Spleen (tissue), 11 donors: Measurements from ENCODE around the gene AKAP9. TPM values are rescaled to one million over a fixed set of nuclear protein-coding genes. Genes with fewer than 3 reads are reported as not detected.

Experiments
- DNase-seq: peaks from one replicate; pipeline ENCODE4 v3.0.0-alpha.2; 2020
- H3K27ac ChIP-seq, 8 donors: fragments of 200-600 bp; sonication (generic) in 7 of 8; 1 replicate in 4 of 8; 2 replicates in 4 of 8; pipeline versions ENCODE4 v1.5.0 to v1.8.0; 2016 to 2021; ENCODE audit warnings: inconsistent platforms in 4 of 8, mild to moderate bottlenecking in 4 of 8, moderate library complexity in 1 of 8
- H3K27me3 ChIP-seq, 7 donors: fragments of 200-600 bp; sonication (generic) in 6 of 7; replicated peaks in 1 of 7; 1 replicate in 4 of 7; 2 replicates in 3 of 7; pipeline versions ENCODE4 v1.5.0 to v1.8.0; 2016 to 2021; ENCODE audit warnings: inconsistent platforms in 3 of 7, mild to moderate bottlenecking in 1 of 7
- H3K36me3 ChIP-seq, 6 donors: fragments of 200-600 bp; sonication (generic) in 5 of 6; 1 replicate in 4 of 6; 2 replicates in 2 of 6; pipeline versions ENCODE4 v1.5.0 to v1.8.0; 2016 to 2021; ENCODE audit warnings: inconsistent platforms in 2 of 6
- H3K4me1 ChIP-seq, 6 donors: fragments of 200-600 bp; sonication (generic) in 5 of 6; 1 replicate in 3 of 6; 2 replicates in 3 of 6; pipeline versions ENCODE4 v1.5.0 to v1.8.0; 2016 to 2021; ENCODE audit warnings: inconsistent platforms in 3 of 6
- H3K4me3 ChIP-seq, 8 donors: fragments of 200-600 bp; sonication (generic) in 7 of 8; 1 replicate in 4 of 8; 2 replicates in 4 of 8; pipeline versions ENCODE4 v1.5.0 to v1.8.0; 2016 to 2021; ENCODE audit warnings: inconsistent platforms in 4 of 8, mild to moderate bottlenecking in 4 of 8, moderate library complexity in 2 of 8
- H3K9me3 ChIP-seq, 8 donors: fragments of 200-600 bp; sonication (generic) in 7 of 8; 1 replicate in 4 of 8; 2 replicates in 4 of 8; pipeline versions ENCODE4 v1.5.0 to v1.8.0; 2016 to 2021; ENCODE audit warnings: inconsistent platforms in 4 of 8
- CTCF ChIP-seq, 11 experiments: fragments of 200-600 bp in 7 of 11; fragments of 450-650 bp in 4 of 11; sonication (generic) in 4 of 11; IDR thresholded peaks in 8 of 11; conservative IDR thresholded peaks in 3 of 11; 1 replicate in 7 of 11; 2 replicates in 4 of 11; pipeline versions ENCODE4 v1.4.0 to v1.8.0; 2016 to 2021; ENCODE audit warnings: antibody characterized with exemption in 11 of 11, inconsistent platforms in 4 of 11, mild to moderate bottlenecking in 1 of 11
- POLR2A ChIP-seq, 3 donors: fragments of 450-650 bp; IDR thresholded peaks; one replicate each; pipeline ENCODE4 v1.5.1; 2017; ENCODE audit warnings: antibody characterized with exemption in 3 of 3, mild to moderate bottlenecking in 1 of 3
- POLR2AphosphoS5 ChIP-seq, 3 donors: sonication (generic); formaldehyde crosslinking; IDR thresholded peaks; one replicate each; pipeline ENCODE4 v1.5.1; 2017; ENCODE audit warnings: antibody characterized with exemption in 3 of 3
- WGBS, 5 donors: extraction: QIAGEN DNeasy Blood & Tissue Kit in 3 of 5; methylation state at CpG; one replicate each; pipeline versions ENCODE4 v1.1.5 to v1.1.7; 2013 to 2018; 5-methylcytosine and 5-hydroxymethylcytosine counted together
- intact Hi-C: fragments of 100-400 bp; cut with DNase I; formaldehyde crosslinking; loops from one replicate; pipeline ENCODE4 v1.15.0; 2023; ENCODE audit warnings: low total_unique reads
- polyA plus RNA-seq, 3 donors: library from polyadenylated mRNA; stranded (reverse); fragments of 200-250 nt; gene quantifications; one replicate each; pipeline ENCODE4 v1.2.1, GENCODE V29; 2013
- total RNA-seq, 7 donors: library from RNA; depleted of rRNA in 3 of 7; stranded (reverse); fragments of >200 nt in 3 of 7; fragmentation: NEBNext Ultra II Directional in 4 of 7; extraction: Animal tissue kit (Norgen Biotek cat#: 25700) in 4 of 7; gene quantifications; one replicate each; pipeline versions ENCODE4 v1.1.0 to v1.2.1, GENCODE V29; 2016 to 2021
- donor health status: healthy with polysubstance abuse.
- donor health status: DM: no; HTN: no; CAD: no; lungs with moderate emphysema.
- donor health status: DM: no; HTN: no; CAD: no.
- donor health status: Bipolar disorder and iron deficiency.
- donor health status: healthy.
- donor health status: DM: no; HTN: no; CAD: no.
- donor health status: DM: yes; HTN: yes; CAD: no.

Gene AKAP9
- total and polyA plus RNA-seq, 10 donors: 7.5 to 100 (median 68.5) TPM

- TF ChIP-seq CTCF (IDR thresholded peaks at IDR 0.05 in 8 of 11, conservative IDR thresholded peaks at IDR 0.05 in 3 of 11) (no peak), POLR2AphosphoS5 (IDR thresholded peaks at IDR 0.05) (no peak), POLR2A (IDR thresholded peaks at IDR 0.05) (no peak)
- no peaks in the 10 kb centered on the region for H3K27me3 ChIP-seq
- no peaks in the 10 kb centered on the region for H3K9me3 ChIP-seq
- 62 to 87% (median 76%) methylated on average over 3 of the region's 3 CpGs for WGBS, 5 donors
- peaks cover 0 to 100% (median 54%) of the 10 kb centered on the region in 6 donors for H3K36me3 ChIP-seq
- H3K27ac ChIP-seq: no peak overlapping the region
- H3K4me3 ChIP-seq: no peak overlapping the region
- intact Hi-C loops: no loop called here
- no peak for DNase-seq
- H3K4me1 ChIP-seq: no peaks in the 10 kb centered on the region
These were observed 103.5 kb downstream of the AKAP9 start for GRCh38 chr7:92044148-92044547.

- H3K36me3 ChIP-seq: peaks cover 0 to 100% (median 52%) of the 10 kb centered on the region in 6 donors
- no peak overlapping the region for H3K27ac ChIP-seq
- DNase-seq: no peak
- H3K4me3 ChIP-seq: no peak overlapping the region
- WGBS, 5 donors: 92 to 100% (median 95%) methylated on average over 1 of the region's 1 CpG
- no peaks in the 10 kb centered on the region for H3K9me3 ChIP-seq
- no peak for TF ChIP-seq POLR2AphosphoS5 (IDR thresholded peaks at IDR 0.05)
- H3K27me3 ChIP-seq: no peaks in the 10 kb centered on the region
- intact Hi-C loops: no loop called here
- no peaks in the 10 kb centered on the region for H3K4me1 ChIP-seq
These were observed 104.3 kb downstream of the AKAP9 start for GRCh38 chr7:92044940-92045339.

- Histone ChIP-seq H3K27me3 (no peaks in the 10 kb centered on the region), H3K4me3 (no peak overlapping the region), H3K4me1 (peaks cover 0 to 7% (median 0%) of the 10 kb centered on the region in 6 donors), H3K9me3 (no peaks in the 10 kb centered on the region), H3K36me3 (peaks cover 0 to 74% (median 19%) of the 10 kb centered on the region in 6 donors), H3K27ac (no peak overlapping the region)
- no peak for TF ChIP-seq POLR2AphosphoS5 (IDR thresholded peaks at IDR 0.05)
- TF ChIP-seq CTCF (IDR thresholded peaks at IDR 0.05 in 8 of 11, conservative IDR thresholded peaks at IDR 0.05 in 3 of 11): no peak
- no peak for TF ChIP-seq POLR2A (IDR thresholded peaks at IDR 0.05)
- intact Hi-C loops: no loop called here
- no peak for DNase-seq
These were observed 111.0 kb downstream of the AKAP9 start for GRCh38 chr7:92051655-92052054.

GRCh38 chr7:92052159-92052558 is 111.5 kb downstream of the AKAP9 start:
- H3K9me3 ChIP-seq: no peaks in the 10 kb centered on the region
- no peak overlapping the region for H3K4me3 ChIP-seq
- no peak overlapping the region for H3K27ac ChIP-seq
- WGBS, 5 donors: 79 to 92% (median 89%) methylated on average over 2 of the region's 2 CpGs
- no peak for DNase-seq
- TF ChIP-seq POLR2AphosphoS5 (IDR thresholded peaks at IDR 0.05): no peak
- no peak for TF ChIP-seq CTCF (IDR thresholded peaks at IDR 0.05 in 8 of 11, conservative IDR thresholded peaks at IDR 0.05 in 3 of 11)
- TF ChIP-seq POLR2A (IDR thresholded peaks at IDR 0.05): no peak
- peaks cover 0 to 7% (median 0%) of the 10 kb centered on the region in 6 donors for H3K4me1 ChIP-seq
- no peaks in the 10 kb centered on the region for H3K27me3 ChIP-seq
- intact Hi-C loops: no loop called here
- H3K36me3 ChIP-seq: peaks cover 0 to 69% (median 16%) of the 10 kb centered on the region in 6 donors

GRCh38 chr7:92052684-92053083 is 112.0 kb downstream of the AKAP9 start:
- Histone ChIP-seq H3K27ac (no peak overlapping the region), H3K4me1 (peaks cover 0 to 13% (median 3%) of the 10 kb centered on the region in 6 donors), H3K4me3 (no peak overlapping the region), H3K9me3 (no peaks in the 10 kb centered on the region), H3K36me3 (peaks cover 0 to 64% (median 15%) of the 10 kb centered on the region in 6 donors), H3K27me3 (no peaks in the 10 kb centered on the region)
- 45 to 73% (median 48%) methylated on average over 3 of the region's 3 CpGs for WGBS, 5 donors
- TF ChIP-seq POLR2AphosphoS5 (IDR thresholded peaks at IDR 0.05): no peak
- no peak for TF ChIP-seq POLR2A (IDR thresholded peaks at IDR 0.05)
- no peak for TF ChIP-seq CTCF (IDR thresholded peaks at IDR 0.05 in 8 of 11, conservative IDR thresholded peaks at IDR 0.05 in 3 of 11)
- intact Hi-C loops: no loop called here
- DNase-seq: no peak
